H9 (cell line): ENCODE measurements around the gene PI16. TPM values are rescaled to one million over a fixed set of nuclear protein-coding genes. Genes with fewer than 3 reads are reported as not detected.
"Not testable (repeated sequence)": the region's sequence is repeated elsewhere in the genome, so short reads cannot be mapped to it uniquely, and the experiment has no call there.

Experiments used
- DNase-seq: peaks from one replicate; pipeline ENCODE4 v3.0.0-alpha.2; 2017
- H2AFZ ChIP-seq: one replicate; pipeline ENCODE4 v1.6.1; 2013; ENCODE audit warnings: mild to moderate bottlenecking, low read length, control low read depth, moderate library complexity
- H2AK5ac ChIP-seq: 2 replicates; pipeline ENCODE4 v1.6.1; 2013; ENCODE audit warnings: low read length, control low read depth, mixed read lengths; ENCODE audit not compliant: insufficient read length
- H2BK120ac ChIP-seq: one replicate; pipeline ENCODE4 v1.6.1; 2013; ENCODE audit warnings: low read depth, mild to moderate bottlenecking, low read length, control low read depth, inconsistent platforms; ENCODE audit not compliant: poor library complexity, severe bottlenecking
- H2BK12ac ChIP-seq: 2 replicates; pipeline ENCODE4 v1.6.1; 2013; ENCODE audit warnings: low read length, control low read depth, mixed read lengths, low read depth; ENCODE audit not compliant: insufficient read length
- H2BK15ac ChIP-seq: 2 replicates; pipeline ENCODE4 v1.6.1; 2013; ENCODE audit warnings: low read depth, low read length, control low read depth
- H2BK20ac ChIP-seq: one replicate; pipeline ENCODE4 v1.6.1; 2013; ENCODE audit warnings: low read depth, mild to moderate bottlenecking, low read length, control low read depth, inconsistent platforms; ENCODE audit not compliant: poor library complexity, severe bottlenecking
- H2BK5ac ChIP-seq: 2 replicates; pipeline ENCODE4 v1.6.1; 2013; ENCODE audit warnings: low read length, control low read depth, mixed read lengths; ENCODE audit not compliant: insufficient read length
- H3K14ac ChIP-seq: 2 replicates; pipeline ENCODE4 v1.6.1; 2013; ENCODE audit warnings: low read length, control low read depth; ENCODE audit not compliant: insufficient read depth
- H3K18ac ChIP-seq: 2 replicates; pipeline ENCODE4 v1.6.1; 2013; ENCODE audit warnings: low read depth, mild to moderate bottlenecking, mixed read lengths, low read length, control low read depth; ENCODE audit not compliant: insufficient read length
- H3K23ac ChIP-seq: 2 replicates; pipeline ENCODE4 v1.6.1; 2013; ENCODE audit warnings: low read length, control low read depth, mixed read lengths, low read depth; ENCODE audit not compliant: insufficient read length
- H3K23me2 ChIP-seq: 2 replicates; pipeline ENCODE4 v1.6.1; 2013; ENCODE audit warnings: low read depth, mild to moderate bottlenecking, mixed read lengths, low read length, control low read depth; ENCODE audit not compliant: insufficient read length, poor library complexity, severe bottlenecking
- H3K27ac ChIP-seq: 2 replicates; pipeline ENCODE4 v1.5.1; 2013; ENCODE audit warnings: low read length, control low read depth, mixed read lengths, low read depth; ENCODE audit not compliant: insufficient read length
- H3K27me3 ChIP-seq: 2 replicates; pipeline ENCODE4 v1.6.1; 2013; ENCODE audit warnings: low read length, control low read depth, inconsistent platforms; ENCODE audit not compliant: insufficient read depth
- H3K4ac ChIP-seq: 2 replicates; pipeline ENCODE4 v1.6.1; 2013; ENCODE audit warnings: low read depth, mild to moderate bottlenecking, control low read depth, inconsistent platforms, low read length, moderate library complexity
- H3K4me1 ChIP-seq: 2 replicates; pipeline ENCODE4 v1.6.1; 2013; ENCODE audit warnings: low read length, control low read depth, inconsistent platforms; ENCODE audit not compliant: insufficient read depth
- H3K4me2 ChIP-seq: 2 replicates; pipeline ENCODE4 v1.6.1; 2013; ENCODE audit warnings: low read length, control low read depth, mixed read lengths; ENCODE audit not compliant: insufficient read length, insufficient read depth
- H3K56ac ChIP-seq: 2 replicates; pipeline ENCODE4 v1.6.1; 2013; ENCODE audit warnings: low read depth, mild to moderate bottlenecking, mixed read lengths, low read length, control low read depth; ENCODE audit not compliant: insufficient read length
- H3K79me1 ChIP-seq: 2 replicates; pipeline ENCODE4 v1.6.1; 2013; ENCODE audit warnings: low read depth, mild to moderate bottlenecking, moderate library complexity, low read length, control low read depth, inconsistent platforms; ENCODE audit not compliant: insufficient read depth, poor library complexity, severe bottlenecking
- H3K79me2 ChIP-seq: 2 replicates; pipeline ENCODE4 v1.6.1; 2013; ENCODE audit warnings: low read length, control low read depth, inconsistent platforms; ENCODE audit not compliant: insufficient read depth
- H3K9ac ChIP-seq: 2 replicates; pipeline ENCODE4 v1.6.1; 2013; ENCODE audit warnings: low read length, control low read depth, mixed read lengths; ENCODE audit not compliant: insufficient read length; ENCODE audit errors: extremely low read depth
- H3K9me3 ChIP-seq: one replicate; pipeline ENCODE4 v1.6.1; 2013; ENCODE audit warnings: low read depth, low read length, inconsistent platforms; ENCODE audit not compliant: control insufficient read depth
- H3T11ph ChIP-seq: one replicate; pipeline ENCODE4 v1.6.1; 2013; ENCODE audit warnings: mild to moderate bottlenecking, low read length, control low read depth, inconsistent platforms
- H4K20me1 ChIP-seq: one replicate; pipeline ENCODE4 v1.6.1; 2013; ENCODE audit not compliant: control insufficient read depth, insufficient read length, insufficient read depth
- H4K5ac ChIP-seq: 2 replicates; pipeline ENCODE4 v1.6.1; 2013; ENCODE audit warnings: low read depth, mild to moderate bottlenecking, mixed read lengths, low read length, control low read depth; ENCODE audit not compliant: insufficient read length
- H4K8ac ChIP-seq: replicated peaks from 2 replicates; pipeline ENCODE4 v1.6.1; 2013; ENCODE audit warnings: low read length, control low read depth, mixed read lengths, low read depth; ENCODE audit not compliant: insufficient read length
- H4K91ac ChIP-seq: 2 replicates; pipeline ENCODE4 v1.6.1; 2013; ENCODE audit warnings: low read depth, mild to moderate bottlenecking, moderate library complexity, mixed read lengths, low read length, control low read depth; ENCODE audit not compliant: insufficient read length
- H3K27ac Mint-ChIP-seq, 3 experiments: 2 replicates in 2 of 3; 3 replicates in 1 of 3; pipeline ENCODE4 v1.8.0; 2020 to 2021; ENCODE audit warnings: mixed read lengths in 3 of 3, mild to moderate bottlenecking in 1 of 3, moderate library complexity in 1 of 3
- H3K27me3 Mint-ChIP-seq: 2 replicates; pipeline ENCODE4 v1.8.0; 2021; ENCODE audit warnings: low read depth, mild to moderate bottlenecking, moderate library complexity, mixed read lengths
- H3K36me3 Mint-ChIP-seq, 3 experiments: 2 replicates in 2 of 3; 3 replicates in 1 of 3; pipeline ENCODE4 v1.8.0; 2020 to 2021; ENCODE audit warnings: low read depth in 3 of 3, mixed read lengths in 3 of 3; ENCODE audit not compliant: insufficient read depth in 1 of 3
- H3K4me1 Mint-ChIP-seq, 2 experiments: 2 replicates each; pipeline ENCODE4 v1.8.0; 2020; ENCODE audit warnings: mixed read lengths in 2 of 2
- H3K4me3 Mint-ChIP-seq, 2 experiments: 2 replicates in 1 of 2; 3 replicates in 1 of 2; pipeline ENCODE4 v1.8.0; 2020 to 2021; ENCODE audit warnings: mild to moderate bottlenecking in 2 of 2, mixed read lengths in 2 of 2, moderate library complexity in 1 of 2
- H3K9me3 Mint-ChIP-seq, 2 experiments: 2 replicates in 1 of 2; 3 replicates in 1 of 2; pipeline ENCODE4 v1.8.0; 2020; ENCODE audit warnings: mild to moderate bottlenecking in 2 of 2, mixed read lengths in 2 of 2, moderate library complexity in 1 of 2
- WGBS: extraction: QIAGEN DNeasy Blood & Tissue Kit; methylation state at CpG from one replicate; pipeline ENCODE4 v1.1.7; 2013; ENCODE audit warnings: missing lambda C conversion rate, low lambda C conversion rate, mixed read lengths; ENCODE audit not compliant: insufficient read length; ENCODE audit errors: extremely low coverage; 5-methylcytosine and 5-hydroxymethylcytosine counted together
- total RNA-seq: library from RNA; stranded (reverse); gene quantifications from 2 replicates; pipeline ENCODE4 v1.2.1, GENCODE V29; 2021

The PI16 gene
- total RNA-seq, 1 experiment from 2014 or later: not detected

DNA sequence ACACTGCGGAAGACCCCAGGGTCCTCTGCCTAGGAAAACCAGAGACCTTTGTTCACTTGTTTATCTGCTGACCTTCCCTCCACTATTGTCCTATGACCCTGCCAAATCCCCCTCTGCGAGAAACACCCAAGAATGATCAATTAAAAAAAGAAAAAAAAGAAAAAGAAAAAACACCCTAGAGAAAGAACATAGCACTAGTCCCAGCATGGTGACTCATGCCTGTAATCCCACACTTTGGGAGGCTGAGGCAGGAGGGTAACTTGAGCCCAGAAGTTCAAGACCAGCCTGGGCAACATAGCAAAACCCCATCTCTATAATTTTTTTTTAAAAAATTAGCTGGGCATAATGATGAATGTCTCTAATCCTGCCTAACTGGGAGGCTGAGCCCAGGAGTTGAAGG is 12.2 kb upstream of the PI16 start:
- H2BK12ac ChIP-seq, H3K4me2 ChIP-seq, H2BK5ac ChIP-seq, H3K27me3 ChIP-seq, H3K4me1 ChIP-seq, H2AK5ac ChIP-seq, H3K4me3 Mint-ChIP-seq, H4K5ac ChIP-seq, H3K79me2 ChIP-seq, H2AFZ ChIP-seq, H3K79me1 ChIP-seq, H3K56ac ChIP-seq, H3K27ac ChIP-seq, H4K91ac ChIP-seq, H4K20me1 ChIP-seq, H3K14ac ChIP-seq, H3K27me3 Mint-ChIP-seq, H3K4ac ChIP-seq, H3K23me2 ChIP-seq, H3K27ac Mint-ChIP-seq, H2BK20ac ChIP-seq, DNase-seq, H3K9ac ChIP-seq, H3K23ac ChIP-seq, H3K4me1 Mint-ChIP-seq, H3K9me3 ChIP-seq, H4K8ac ChIP-seq, H2BK15ac ChIP-seq, H3T11ph ChIP-seq, H2BK120ac ChIP-seq, H3K18ac ChIP-seq: not testable (repeated sequence)
- Mint-ChIP-seq H3K9me3 (peaks cover 12 to 17% of the 10 kb centered on the region in 2 experiments; a peak in 3 of 5 replicates), H3K36me3 (peaks cover 1 to 11% (median 3%) of the 10 kb centered on the region in 3 experiments; a peak in 3 of 7 replicates)
- no CpG with 5 or more reads among the region's 2 CpGs for WGBS
